ENCODE data around the gene CD19.
"Not testable (repeated sequence)": the region's sequence is repeated elsewhere in the genome, so short reads cannot be mapped to it uniquely, and the experiment has no call there.

CD19 gene

DNA sequence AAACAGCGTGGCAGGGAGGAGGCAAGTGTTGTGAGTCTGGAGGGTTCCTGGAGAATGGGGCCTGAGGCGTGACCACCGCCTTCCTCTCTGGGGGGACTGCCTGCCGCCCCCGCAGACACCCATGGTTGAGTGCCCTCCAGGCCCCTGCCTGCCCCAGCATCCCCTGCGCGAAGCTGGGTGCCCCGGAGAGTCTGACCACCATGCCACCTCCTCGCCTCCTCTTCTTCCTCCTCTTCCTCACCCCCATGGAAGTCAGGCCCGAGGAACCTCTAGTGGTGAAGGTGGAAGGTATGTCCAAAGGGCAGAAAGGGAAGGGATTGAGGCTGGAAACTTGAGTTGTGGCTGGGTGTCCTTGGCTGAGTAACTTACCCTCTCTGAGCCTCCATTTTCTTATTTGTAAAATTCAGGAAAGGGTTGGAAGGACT, at the start of gene CD19:
Gene CD19 (plus strand): TSS at position 171 of the 425 bp plus-strand sequence. CDS start 30 bp downstream, at position 201.
- DNase-seq (ENCODE audit: low spot score), result no peak

DNA sequence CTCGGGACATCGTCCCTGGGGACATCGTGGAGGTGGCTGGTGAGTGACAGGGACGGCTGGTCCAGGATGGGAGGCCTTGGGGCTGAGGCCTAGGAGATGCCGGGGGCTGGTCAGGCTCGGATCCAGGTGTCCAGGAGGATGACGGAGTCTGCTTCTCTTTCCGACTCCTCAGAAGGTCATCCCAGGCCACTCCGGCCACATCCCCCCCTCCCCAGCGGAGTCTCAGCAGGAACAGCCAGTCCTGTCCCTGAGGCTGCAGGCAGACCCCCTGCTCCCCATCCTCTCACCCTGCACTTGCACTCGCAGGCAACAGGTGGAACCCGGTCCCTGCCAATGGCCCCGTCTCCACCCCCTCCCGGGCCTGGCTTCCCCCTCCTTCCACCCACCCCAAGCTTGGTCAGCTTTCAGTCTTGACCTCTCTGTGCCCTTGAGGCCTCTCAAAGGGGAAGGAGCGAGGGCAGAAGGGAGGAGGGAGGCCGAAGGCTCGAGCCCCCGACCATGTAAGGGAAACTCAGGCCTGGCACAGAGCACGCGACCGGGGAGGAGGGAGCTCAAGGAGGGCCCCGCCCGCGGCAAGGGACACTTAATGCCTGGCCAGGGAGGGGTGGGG, 49.1 kb upstream of the CD19 start:
- no peak for DNase-seq (ENCODE audit: low spot score)

GRCh38 chr16:28883221-28883996, 48.4 kb upstream of the CD19 start:
- no peak for DNase-seq (ENCODE audit: low spot score)

GRCh38 chr16:28884045-28884444, 47.7 kb upstream of the CD19 start:
- no peak for DNase-seq (ENCODE audit: low spot score)

DNA sequence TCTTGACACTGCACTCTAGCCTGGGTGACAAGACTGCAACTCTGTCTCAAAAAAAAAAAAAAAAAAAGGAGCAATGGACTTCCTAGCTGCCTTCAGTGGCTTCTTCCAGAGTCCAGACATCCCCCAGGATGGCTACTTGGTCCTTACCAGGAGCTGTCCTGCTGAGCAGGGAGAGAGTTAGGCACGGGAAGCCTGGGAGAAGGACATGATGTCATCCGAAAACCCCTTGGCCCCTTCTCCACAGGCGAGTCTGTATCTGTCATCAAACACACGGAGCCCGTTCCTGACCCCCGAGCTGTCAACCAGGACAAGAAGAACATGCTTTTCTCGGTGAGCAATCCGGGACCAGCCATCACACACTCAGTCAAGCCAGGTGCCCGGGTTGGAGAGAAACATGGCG, 44.8 kb upstream of the CD19 start:
- no peak for DNase-seq (ENCODE audit: low spot score)

GRCh38 chr16:28890355-28890754, 41.4 kb upstream of the CD19 start:
- not testable (repeated sequence) for DNase-seq (ENCODE audit: low spot score)

DNA sequence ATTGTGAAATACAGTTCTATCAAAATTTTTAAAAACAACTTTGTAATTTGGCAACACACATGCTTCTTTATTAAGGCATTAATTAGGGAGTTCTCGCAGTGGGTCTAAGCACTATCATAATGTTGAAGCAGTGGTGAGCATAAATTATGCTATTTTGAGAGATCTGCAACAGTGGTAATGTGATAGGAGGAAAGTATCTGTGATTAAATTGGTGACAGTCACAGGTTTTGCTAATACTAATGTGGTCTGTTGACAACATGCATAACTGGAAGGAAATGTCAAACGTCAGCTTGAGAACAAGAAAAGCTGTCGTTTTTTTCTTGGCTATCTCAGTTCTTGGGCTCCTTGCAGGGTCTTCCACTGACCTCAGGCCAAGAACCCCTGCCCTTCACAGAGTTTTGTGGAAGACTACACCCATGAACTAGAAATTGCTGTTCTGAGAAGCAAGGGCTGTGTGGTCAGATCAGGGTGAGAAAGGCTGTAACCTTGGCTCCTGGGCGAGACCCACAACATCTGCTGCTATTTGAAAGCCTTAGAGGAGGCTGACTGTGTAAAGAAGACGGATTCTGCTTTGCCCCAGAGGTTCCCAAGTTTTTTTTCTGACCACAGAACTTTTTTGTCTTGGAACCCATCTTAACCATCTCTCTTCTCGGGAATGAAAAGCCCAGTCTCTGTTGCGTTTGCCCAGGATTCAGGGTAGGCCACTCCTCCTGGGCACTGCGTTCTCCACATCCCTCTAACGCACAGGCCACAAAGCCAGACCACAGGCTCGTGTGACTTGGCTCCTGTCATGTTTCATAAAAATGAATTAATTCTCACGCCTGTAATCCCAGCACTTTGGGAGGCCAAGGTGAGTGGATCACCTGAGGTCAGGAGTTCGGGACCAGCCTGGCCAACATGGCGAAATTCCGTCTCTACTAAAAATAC, 39.5 kb upstream of the CD19 start:
- no peak for DNase-seq (ENCODE audit: low spot score)

DNA sequence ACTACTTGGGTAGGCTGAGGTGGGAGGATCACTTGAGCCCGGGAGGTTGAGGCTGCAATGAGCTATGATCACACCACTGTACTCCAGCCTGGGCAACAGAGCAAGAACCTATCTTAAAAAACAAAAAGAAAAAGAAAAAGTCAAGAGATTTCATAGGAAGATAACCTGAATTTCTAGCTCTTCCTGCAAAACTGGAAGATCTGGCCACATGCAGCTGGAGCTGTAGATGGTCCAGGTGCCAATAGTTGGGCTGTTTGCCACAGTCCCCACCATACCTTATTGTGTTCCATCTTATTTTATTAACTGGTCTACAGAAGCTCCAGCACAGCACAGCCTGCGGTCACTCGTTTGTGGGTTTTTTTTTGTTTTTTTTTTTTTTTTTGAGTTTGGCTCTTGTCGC, 38.5 kb upstream of the CD19 start:
- DNase-seq (ENCODE audit: low spot score), result no peak

DNA sequence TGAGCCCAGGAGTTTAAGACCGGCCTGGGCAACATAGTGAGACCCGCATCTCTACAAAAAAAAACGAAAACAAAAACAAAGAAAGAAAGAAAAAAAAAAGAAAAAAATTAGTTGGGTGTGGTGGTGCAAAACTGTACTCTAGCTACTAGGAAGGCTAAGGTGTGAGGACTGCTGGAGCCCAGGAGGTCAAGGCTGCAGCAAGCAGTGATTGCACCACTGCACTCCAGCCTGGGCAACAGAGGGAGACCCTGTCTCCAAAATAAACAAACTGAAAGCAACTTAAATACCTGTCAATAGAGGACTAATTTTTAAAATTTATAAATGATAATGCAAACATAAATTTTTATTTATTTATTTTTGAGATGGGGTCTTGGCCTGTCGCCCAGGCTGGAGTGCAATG, 36.2 kb upstream of the CD19 start:
- no peak for DNase-seq (ENCODE audit: low spot score)

DNA sequence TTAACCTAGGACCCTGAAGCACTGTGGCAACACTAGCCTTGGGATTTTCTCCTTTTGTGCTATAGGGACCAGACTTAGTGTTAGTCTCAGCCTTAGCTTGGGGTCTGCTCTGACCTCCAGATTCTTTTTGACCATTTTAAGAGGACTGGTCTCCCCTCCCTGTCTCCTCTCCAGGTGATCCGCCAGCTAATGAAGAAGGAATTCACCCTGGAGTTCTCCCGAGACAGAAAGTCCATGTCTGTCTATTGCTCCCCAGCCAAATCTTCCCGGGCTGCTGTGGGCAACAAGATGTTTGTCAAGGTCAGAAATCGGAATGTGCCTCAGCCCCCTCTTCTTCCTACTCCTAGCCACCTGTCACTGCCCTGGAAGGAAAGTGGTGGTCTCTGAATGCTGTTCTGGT, 33.9 kb upstream of the CD19 start:
- no peak for DNase-seq (ENCODE audit: low spot score)

DNA sequence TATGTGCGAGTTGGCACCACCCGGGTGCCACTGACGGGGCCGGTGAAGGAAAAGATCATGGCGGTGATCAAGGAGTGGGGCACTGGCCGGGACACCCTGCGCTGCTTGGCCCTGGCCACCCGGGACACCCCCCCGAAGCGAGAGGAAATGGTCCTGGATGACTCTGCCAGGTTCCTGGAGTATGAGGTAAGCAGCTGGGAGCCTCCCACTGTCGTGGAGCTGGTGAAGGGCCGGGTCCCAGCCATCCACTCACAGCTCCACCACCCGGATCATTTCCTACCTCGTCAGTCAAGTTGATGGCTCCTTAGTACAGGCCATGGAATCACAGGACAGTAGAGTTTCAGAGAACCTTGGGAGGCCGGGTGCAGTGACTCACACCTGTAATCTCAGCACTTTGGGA, 33.5 kb upstream of the CD19 start:
- DNase-seq (ENCODE audit: low spot score), result no peak

DNA sequence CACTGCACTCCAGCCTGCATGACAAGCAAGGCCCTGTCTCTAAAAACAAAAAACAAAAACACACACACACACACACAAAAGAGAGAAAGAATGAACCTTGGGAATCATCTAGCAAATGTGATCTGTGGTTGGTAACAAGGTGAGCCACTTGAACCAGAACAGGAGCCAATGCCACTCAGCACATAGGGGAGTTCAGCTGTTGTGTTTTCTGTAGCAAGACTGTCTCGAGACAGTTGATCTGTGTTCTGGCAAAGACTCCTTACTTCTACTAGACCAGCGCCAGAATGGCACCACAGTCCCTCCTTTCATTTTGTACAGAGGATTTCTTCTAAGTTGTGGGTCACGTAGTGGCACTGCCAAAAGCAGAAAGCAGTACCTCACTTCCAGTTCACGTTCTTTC, 32.8 kb upstream of the CD19 start:
- no peak for DNase-seq (ENCODE audit: low spot score)

- no peak for DNase-seq (ENCODE audit: low spot score)
These were observed 31.7 kb upstream of the CD19 start for GRCh38 chr16:28899882-28900590.

- no peak for DNase-seq (ENCODE audit: low spot score)
These were observed 31.2 kb upstream of the CD19 start for GRCh38 chr16:28900601-28901000.

DNA sequence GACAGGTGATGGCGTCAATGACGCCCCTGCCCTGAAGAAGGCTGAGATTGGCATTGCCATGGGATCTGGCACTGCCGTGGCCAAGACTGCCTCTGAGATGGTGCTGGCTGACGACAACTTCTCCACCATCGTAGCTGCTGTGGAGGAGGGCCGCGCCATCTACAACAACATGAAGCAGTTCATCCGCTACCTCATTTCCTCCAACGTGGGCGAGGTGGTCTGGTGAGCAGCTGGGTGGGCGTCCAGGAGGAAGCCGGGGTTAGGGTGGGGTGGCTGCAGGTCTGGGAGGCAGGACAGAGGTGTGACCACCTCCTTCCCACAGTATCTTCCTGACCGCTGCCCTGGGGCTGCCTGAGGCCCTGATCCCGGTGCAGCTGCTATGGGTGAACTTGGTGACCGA, 29.9 kb upstream of the CD19 start:
- DNase-seq (ENCODE audit: low spot score), result no peak

DNA sequence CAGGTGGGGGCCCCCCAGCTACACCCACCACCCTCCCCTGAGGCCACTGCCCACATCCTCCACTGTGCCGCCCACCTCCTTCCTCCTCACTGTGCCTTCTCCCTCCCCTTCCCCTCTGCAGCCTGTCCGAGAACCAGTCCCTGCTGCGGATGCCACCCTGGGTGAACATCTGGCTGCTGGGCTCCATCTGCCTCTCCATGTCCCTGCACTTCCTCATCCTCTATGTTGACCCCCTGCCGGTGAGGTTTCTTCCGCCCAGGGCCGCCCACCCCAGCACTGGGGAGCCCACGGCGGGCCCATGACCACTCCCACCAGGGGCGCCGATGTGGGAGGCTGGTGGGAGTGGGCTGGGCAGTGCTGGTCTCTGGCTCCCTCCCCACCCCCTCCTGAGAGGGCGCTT, 28.9 kb upstream of the CD19 start:
- DNase-seq (ENCODE audit: low spot score), result no peak

DNA sequence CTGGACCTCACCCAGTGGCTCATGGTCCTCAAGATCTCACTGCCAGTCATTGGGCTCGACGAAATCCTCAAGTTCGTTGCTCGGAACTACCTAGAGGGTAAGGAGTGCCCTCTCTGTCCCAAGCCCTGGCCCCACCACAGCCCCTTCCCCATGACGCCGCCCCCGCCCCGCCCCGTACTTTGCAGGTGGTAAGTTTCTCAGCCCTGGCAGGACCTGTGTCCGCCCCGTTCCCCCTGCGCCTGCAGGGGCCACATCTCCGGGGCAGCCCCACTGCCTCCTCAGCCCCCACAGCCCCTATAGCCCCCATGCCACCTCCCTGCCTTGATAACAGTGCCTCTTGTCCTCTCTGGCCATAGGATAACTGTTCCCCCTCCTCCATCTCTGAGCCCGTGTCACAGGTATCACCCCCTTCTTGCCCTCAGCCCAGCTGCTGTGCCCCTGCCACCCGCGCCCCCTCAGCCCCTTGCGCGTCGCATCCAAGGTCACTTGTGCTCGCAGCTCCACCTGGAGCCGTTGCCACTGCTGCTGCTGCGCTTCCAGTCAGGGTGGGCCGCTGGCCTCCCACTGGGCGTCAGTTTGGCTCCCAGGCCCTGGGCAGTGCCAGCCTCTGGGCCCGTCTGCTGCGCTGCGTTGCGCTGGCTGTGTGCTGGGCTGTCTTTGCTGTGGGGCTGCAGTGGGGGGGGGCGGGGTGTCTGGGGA, 28.3 kb upstream of the CD19 start:
- no peak for DNase-seq (ENCODE audit: low spot score)

GRCh38 chr16:28904363-28904762, 27.4 kb upstream of the CD19 start:
- DNase-seq (ENCODE audit: low spot score), result no peak

DNA sequence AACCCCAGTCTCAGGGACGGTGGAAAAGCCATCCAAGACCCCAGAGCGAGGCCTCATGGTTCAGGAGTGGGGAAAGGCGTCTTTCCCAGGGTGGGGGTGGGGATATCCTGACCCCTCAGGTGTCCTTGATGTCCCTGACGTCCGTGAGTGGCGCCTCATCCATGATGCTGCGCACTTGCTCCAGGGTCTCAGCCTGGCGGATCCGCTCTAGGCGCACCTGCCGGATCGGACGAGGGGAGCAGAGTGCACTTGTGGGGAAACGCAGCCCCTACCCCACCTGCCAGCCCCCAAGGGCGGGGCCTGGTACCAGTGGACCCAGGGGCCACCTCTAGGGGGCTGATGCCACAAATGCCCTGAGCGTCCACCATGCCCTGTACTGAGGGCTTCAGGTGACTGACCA, 26.9 kb upstream of the CD19 start:
- DNase-seq (ENCODE audit: low spot score), result no peak

GRCh38 chr16:28905229-28905754, 26.5 kb upstream of the CD19 start:
- no peak for DNase-seq (ENCODE audit: low spot score)

- no peak for DNase-seq (ENCODE audit: low spot score)
These were observed 25.9 kb upstream of the CD19 start for GRCh38 chr16:28905800-28906372.

All from AG08395 (cell line).